MM.1S (cell line): Measurements from ENCODE around the gene DCANP1.

ENCODE experiments used
- DNase-seq: peaks from one replicate; pipeline ENCODE4 v3.0.0-alpha.2; 2015
- H2AFZ ChIP-seq: fragments of 300-600 bp; sonication (generic); 2 replicates; pipeline ENCODE4 v1.6.0; 2016; ENCODE audit warnings: antibody characterized with exemption, low read length
- H3F3A ChIP-seq: fragments of 300-600 bp; sonication (generic); 2 replicates; pipeline ENCODE4 v1.6.1; 2016; ENCODE audit warnings: mild to moderate bottlenecking, antibody characterized with exemption, low read length, moderate library complexity, mixed read lengths; ENCODE audit not compliant: insufficient read depth
- H3K27ac ChIP-seq: fragments of 300-600 bp; sonication (generic); 2 replicates; pipeline ENCODE4 v1.5.1; 2016; ENCODE audit warnings: mild to moderate bottlenecking, low read length
- H3K27me3 ChIP-seq: fragments of 300-600 bp; sonication (generic); replicated peaks from 2 replicates; pipeline ENCODE4 v1.6.0; 2016; ENCODE audit warnings: low read length; ENCODE audit not compliant: insufficient read depth
- H3K36me3 ChIP-seq: fragments of 300-600 bp; sonication (generic); replicated peaks from 2 replicates; pipeline ENCODE4 v1.6.1; 2016; ENCODE audit warnings: mild to moderate bottlenecking, low read length, mixed read lengths; ENCODE audit not compliant: insufficient read depth
- H3K4me1 ChIP-seq: fragments of 300-600 bp; sonication (generic); 2 replicates; pipeline ENCODE4 v1.6.1; 2016; ENCODE audit warnings: low read length, mixed read lengths
- H3K4me2 ChIP-seq: fragments of 300-600 bp; sonication (generic); 2 replicates; pipeline ENCODE4 v1.6.0; 2016; ENCODE audit warnings: low read depth, low read length
- H3K4me3 ChIP-seq: fragments of 300-600 bp; sonication (generic); 2 replicates; pipeline ENCODE4 v1.5.1; 2016; ENCODE audit warnings: low read length, mixed read lengths
- H3K79me2 ChIP-seq: fragments of 300-600 bp; sonication (generic); 2 replicates; pipeline ENCODE4 v1.6.1; 2016; ENCODE audit warnings: mixed run types, low read length, mixed read lengths
- H3K9ac ChIP-seq: fragments of 300-600 bp; sonication (generic); 2 replicates; pipeline ENCODE4 v1.6.1; 2016; ENCODE audit warnings: low read length, mixed read lengths
- H3K9me2 ChIP-seq: fragments of 300-600 bp; sonication (generic); replicated peaks from 2 replicates; pipeline ENCODE4 v1.6.1; 2016; ENCODE audit warnings: mild to moderate bottlenecking, low read length, mixed read lengths; ENCODE audit not compliant: insufficient read depth
- H3K9me3 ChIP-seq: fragments of 300-600 bp; sonication (generic); replicated peaks from 2 replicates; pipeline ENCODE4 v1.6.1; 2016; ENCODE audit warnings: mild to moderate bottlenecking, low read length, mixed read lengths; ENCODE audit not compliant: insufficient read depth
- H4K20me1 ChIP-seq: fragments of 300-600 bp; sonication (generic); 2 replicates; pipeline ENCODE4 v1.6.1; 2016; ENCODE audit warnings: mild to moderate bottlenecking, low read length, moderate library complexity, mixed read lengths; ENCODE audit not compliant: insufficient read depth
- EZH2 ChIP-seq: fragments of 300-600 bp; sonication (generic); optimal IDR thresholded peaks from 2 replicates; pipeline ENCODE3; 2017; ENCODE audit warnings: low read depth, mild to moderate bottlenecking, antibody characterized with exemption, low read length, mixed read lengths
- EZH2phosphoT487 ChIP-seq: fragments of 300-600 bp; sonication (generic); IDR thresholded peaks from 2 replicates; pipeline ENCODE4 v1.6.1; 2018; ENCODE audit warnings: antibody characterized with exemption, low read length
- TF ChIP-seq, protein P1 (sequence below): fragments of 300-600 bp; sonication (generic); IDR thresholded peaks from 2 replicates; pipeline ENCODE4 v1.5.1; 2016; ENCODE audit warnings: antibody characterized with exemption, low read length, mixed read lengths

Gene DCANP1

DNA sequence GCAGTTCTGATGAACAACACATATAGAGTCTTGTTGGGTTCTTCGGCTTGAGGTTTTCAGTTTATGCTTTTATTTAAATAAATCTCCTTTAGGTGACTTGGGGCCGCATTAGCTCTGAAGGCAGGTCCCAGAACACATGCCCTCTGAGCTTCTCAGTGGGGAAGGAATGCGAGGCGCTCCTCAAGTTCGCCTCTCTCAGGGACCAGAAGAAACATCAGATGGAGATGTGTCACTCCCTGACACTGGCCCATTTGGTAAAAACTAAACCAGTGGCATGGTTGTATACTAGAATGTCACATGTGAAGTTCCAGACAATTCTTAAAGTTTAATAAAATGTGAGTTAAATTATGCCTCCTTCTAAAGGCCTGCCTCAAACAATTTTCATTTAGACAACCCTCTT lies 50.1 kb downstream of the DCANP1 start:
- DNase-seq: no peak
- H3K36me3 ChIP-seq: peaks cover 7% of the 10 kb centered on the region

DNA sequence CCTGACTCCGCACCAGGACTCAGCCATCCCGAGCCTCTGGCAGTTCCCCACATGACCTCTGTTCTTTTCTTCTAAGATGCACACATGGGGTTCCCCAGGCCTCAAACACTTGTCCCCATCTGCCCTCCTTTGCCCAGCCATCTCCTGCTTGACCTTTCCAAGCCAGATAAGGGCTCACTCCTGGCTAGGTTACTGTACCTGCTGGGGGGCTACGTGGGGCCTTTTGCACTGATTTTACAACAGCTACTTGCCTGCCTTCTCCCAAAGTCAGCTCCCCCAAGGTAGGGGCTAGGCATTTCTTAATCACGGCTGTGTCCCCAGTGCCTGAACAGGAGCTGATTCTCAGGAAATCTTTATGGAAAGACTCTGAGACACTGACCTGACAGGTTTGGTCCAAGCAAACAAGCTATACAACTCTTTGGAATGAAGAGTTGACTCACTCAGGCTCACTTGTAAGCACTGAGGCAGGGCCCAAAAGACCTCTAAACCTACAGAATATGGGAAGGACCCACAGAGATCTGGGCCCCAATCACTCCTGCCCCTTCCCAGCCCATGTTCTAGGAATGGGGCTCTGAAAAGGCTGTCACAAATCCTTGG lies 50.6 kb downstream of the DCANP1 start:
- peaks cover 64% of the 10 kb centered on the region for H3K4me1 ChIP-seq
- H4K20me1 ChIP-seq: peaks cover 64% of the 10 kb centered on the region
- no peak overlapping the region for H3K27ac ChIP-seq
- H3K9ac ChIP-seq: no peak overlapping the region
- peak overlapping the region; percentile 98; the same call in 1 of the 2 replicates for H3K4me2 ChIP-seq
- DNase-seq: no peak
- no peaks in the 10 kb centered on the region for H3K27me3 ChIP-seq
- H3K9me2 ChIP-seq: no peaks in the 10 kb centered on the region
- peaks cover 8% of the 10 kb centered on the region for H3K36me3 ChIP-seq
- H3K79me2 ChIP-seq: peaks cover 79% of the 10 kb centered on the region
- TF ChIP-seq EZH2 (no peak), EZH2phosphoT487 (no peak)
- TF ChIP-seq, protein P1, sequence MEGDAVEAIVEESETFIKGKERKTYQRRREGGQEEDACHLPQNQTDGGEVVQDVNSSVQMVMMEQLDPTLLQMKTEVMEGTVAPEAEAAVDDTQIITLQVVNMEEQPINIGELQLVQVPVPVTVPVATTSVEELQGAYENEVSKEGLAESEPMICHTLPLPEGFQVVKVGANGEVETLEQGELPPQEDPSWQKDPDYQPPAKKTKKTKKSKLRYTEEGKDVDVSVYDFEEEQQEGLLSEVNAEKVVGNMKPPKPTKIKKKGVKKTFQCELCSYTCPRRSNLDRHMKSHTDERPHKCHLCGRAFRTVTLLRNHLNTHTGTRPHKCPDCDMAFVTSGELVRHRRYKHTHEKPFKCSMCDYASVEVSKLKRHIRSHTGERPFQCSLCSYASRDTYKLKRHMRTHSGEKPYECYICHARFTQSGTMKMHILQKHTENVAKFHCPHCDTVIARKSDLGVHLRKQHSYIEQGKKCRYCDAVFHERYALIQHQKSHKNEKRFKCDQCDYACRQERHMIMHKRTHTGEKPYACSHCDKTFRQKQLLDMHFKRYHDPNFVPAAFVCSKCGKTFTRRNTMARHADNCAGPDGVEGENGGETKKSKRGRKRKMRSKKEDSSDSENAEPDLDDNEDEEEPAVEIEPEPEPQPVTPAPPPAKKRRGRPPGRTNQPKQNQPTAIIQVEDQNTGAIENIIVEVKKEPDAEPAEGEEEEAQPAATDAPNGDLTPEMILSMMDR: no peak
- no peak overlapping the region for H3K4me3 ChIP-seq
- peaks cover 13% of the 10 kb centered on the region for H3F3A ChIP-seq
- no peaks in the 10 kb centered on the region for H3K9me3 ChIP-seq
- H2AFZ ChIP-seq: no peak overlapping the region

More for the DNA sequence above, 50.1 kb downstream of the DCANP1 start:
- no peaks in the 10 kb centered on the region for H3K9me2 ChIP-seq
- H4K20me1 ChIP-seq: peaks cover 59% of the 10 kb centered on the region
- TF ChIP-seq, protein P1: no peak
- TF ChIP-seq EZH2phosphoT487: no peak
- no peak for TF ChIP-seq EZH2
- H3K79me2 ChIP-seq: peaks cover 73% of the 10 kb centered on the region
- H3K4me1 ChIP-seq: peaks cover 59% of the 10 kb centered on the region
- H3K4me3 ChIP-seq: 0 out of 2 replicates have a peak overlapping the region, but pooled peaks have one; percentile 99
- peaks cover 13% of the 10 kb centered on the region for H3F3A ChIP-seq
- peak overlapping the region; percentile 98; the same call in 1 of the 2 replicates for H3K4me2 ChIP-seq
- no peak overlapping the region for H3K27ac ChIP-seq
- H3K9me3 ChIP-seq: no peaks in the 10 kb centered on the region
- peak overlapping the region; percentile 99; the same call in 1 of the 2 replicates for H3K9ac ChIP-seq
- no peaks in the 10 kb centered on the region for H3K27me3 ChIP-seq
- no peak overlapping the region for H2AFZ ChIP-seq

DNA sequence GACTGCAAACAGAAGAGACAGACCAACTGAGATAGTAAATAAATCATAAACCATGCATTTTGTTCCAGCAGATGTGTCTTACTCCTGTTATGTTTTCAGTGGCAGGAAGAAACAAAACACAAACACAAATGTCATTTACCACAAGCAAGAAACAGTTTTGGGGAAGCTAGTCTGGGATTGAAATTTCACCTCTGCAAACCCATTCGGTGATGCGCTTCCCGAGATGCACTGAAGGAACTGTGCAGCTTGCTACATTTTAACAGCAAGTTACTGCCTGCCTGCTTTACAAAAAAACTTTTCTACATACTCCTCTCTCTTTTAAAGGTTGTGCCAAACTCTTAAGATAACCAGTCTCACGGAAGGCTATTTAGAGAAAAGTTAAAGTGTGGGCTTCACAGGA lies 51.3 kb downstream of the DCANP1 start:
- no peak overlapping the region for H2AFZ ChIP-seq
- TF ChIP-seq, protein P1: no peak
- TF ChIP-seq EZH2phosphoT487 (no peak), EZH2 (no peak)
- no peak for DNase-seq
- H3K4me2 ChIP-seq: no peak overlapping the region
- no peak overlapping the region for H3K27ac ChIP-seq
- no peaks in the 10 kb centered on the region for H3K27me3 ChIP-seq
- no peaks in the 10 kb centered on the region for H3K9me2 ChIP-seq
- peaks cover 8% of the 10 kb centered on the region for H3K36me3 ChIP-seq
- no peak overlapping the region for H3K9ac ChIP-seq
- H3K4me1 ChIP-seq: peaks cover 64% of the 10 kb centered on the region
- H3F3A ChIP-seq: peaks cover 11% of the 10 kb centered on the region
- no peaks in the 10 kb centered on the region for H3K9me3 ChIP-seq
- H3K4me3 ChIP-seq: no peak overlapping the region
- peaks cover 71% of the 10 kb centered on the region for H4K20me1 ChIP-seq
- H3K79me2 ChIP-seq: peaks cover 86% of the 10 kb centered on the region
